ENCODE results near the gene DPH2. TPM values are rescaled to one million over a fixed set of nuclear protein-coding genes. Genes with fewer than 3 reads are reported as not detected.

DPH2 gene
- total and polyA plus RNA-seq, 2 of the 8 experiments (the other 6 are each of a cell fraction or from before 2014, with no cell fraction given): 64.9 to 92.1 TPM

- H4K5ac ChIP-seq (ENCODE audit: insufficient read length, low read depth, low read length): no peak overlapping the region
- CTCF ChIA-PET (ENCODE audit: partially characterized antibody): interaction anchor here (0.8 to 21.8 kb wide), 14 partner anchors 11 to 566 kb away, joined by 3 to 478 read pairs (median 3); partner anchors contain the start of gene ATP6V0B
- H3K18ac ChIP-seq (ENCODE audit: extremely low read depth, low read length): no peak overlapping the region
- no peak overlapping the region for H3K27ac ChIP-seq (ENCODE audit: low read depth, low read length)
- H3K27me3 ChIP-seq (replicated peaks in 1 of 4; ENCODE audit: control insufficient read depth in 3 of 4, extremely low read depth in 1 of 4, insufficient read depth in 3 of 4, low read length in 3 of 4): no peaks in the 10 kb centered on the region
- no peaks in the 10 kb centered on the region for H3K9me3 ChIP-seq (ENCODE audit: insufficient read depth in 2 of 2, low read depth in 1 of 2, low read length in 1 of 2)
- no peak overlapping the region for H4K8ac ChIP-seq (ENCODE audit: extremely low read depth, insufficient read depth, low read length)
- no peak overlapping the region for H3K4me2 ChIP-seq (ENCODE audit: insufficient read depth in 1 of 2, low read depth in 2 of 2, low read length in 2 of 2)
- H3K23ac ChIP-seq (ENCODE audit: insufficient read length): no peak overlapping the region
- POLR2A ChIA-PET (ENCODE audit: partially characterized antibody): interaction anchor here (0.7 to 13.6 kb wide), 8 partner anchors 9 to 76 kb away, joined by 3 to 189 read pairs (median 4); partner anchors contain the start of genes ATP6V0B, B4GALT2, DPH2 and IPO13
- H2BK120ac ChIP-seq (replicated peaks; ENCODE audit: low read depth, low read length): no peak overlapping the region
- no peak overlapping the region for H2BK20ac ChIP-seq (ENCODE audit: low read length)
- H4K91ac ChIP-seq (replicated peaks; ENCODE audit: insufficient read length, low read length): no peak overlapping the region
- peaks cover 3% of the 10 kb centered on the region for H3K79me1 ChIP-seq (ENCODE audit: low read depth, low read length)
- H2AK5ac ChIP-seq (ENCODE audit: low read depth, low read length): no peak overlapping the region
- H3K79me2 ChIP-seq (ENCODE audit: control insufficient read depth in 1 of 2, insufficient read depth in 2 of 2, low read length in 2 of 2): no peaks in the 10 kb centered on the region
- H3K36me3 ChIP-seq (ENCODE audit: control insufficient read depth in 2 of 4, insufficient read depth in 4 of 4, low read length in 3 of 4): peaks cover 0 to 15% (median 5%) of the 10 kb centered on the region in 4 experiments; a peak in 3 of 8 replicates
- H3K14ac ChIP-seq (ENCODE audit: insufficient read length): no peak overlapping the region
- FAIRE-seq (no peak), DNase-seq (ENCODE audit: low read depth in 1 of 2, low spot score in 2 of 2) (no peak)
- no peak overlapping the region for H3K9ac ChIP-seq (replicated peaks in 1 of 4; ENCODE audit: extremely low read depth in 1 of 4, low read depth in 3 of 4, low read length in 3 of 4)
- no peak overlapping the region for H2BK15ac ChIP-seq (ENCODE audit: low read length)
- H2BK5ac ChIP-seq (ENCODE audit: low read depth, low read length): no peak overlapping the region; the same call in 1 of the 2 replicates
- peaks cover 0 to 5% (median 2%) of the 10 kb centered on the region in 4 experiments; a peak in 5 of 7 replicates for H3K4me1 ChIP-seq (replicated peaks in 1 of 4; ENCODE audit: control insufficient read depth in 3 of 4, insufficient read depth in 4 of 4, low read length in 3 of 4)
- no peak overlapping the region for H3K4me3 ChIP-seq (ENCODE audit: extremely low read depth in 1 of 4, insufficient read depth in 2 of 4, low read depth in 3 of 4, low read length in 4 of 4)
- peaks cover 0 to 15% of the 10 kb centered on the region in 2 experiments for H4K20me1 ChIP-seq (replicated peaks in 1 of 2; ENCODE audit: control insufficient read depth in 1 of 2, insufficient read depth in 2 of 2, low read length in 2 of 2)
- WGBS, 2 experiments (ENCODE audit: extremely low coverage in 1 of 2, insufficient coverage in 1 of 2, insufficient read length in 1 of 2, insufficient replicate concordance in 2 of 2, low coverage in 1 of 2, low lambda C conversion rate in 2 of 2, missing lambda C conversion rate in 1 of 2): 91% methylated on average over 6 of the region's 6 CpGs; no CpG with 5 or more reads in 1 of the 2 experiments
- no peak overlapping the region for H3K56ac ChIP-seq (replicated peaks; ENCODE audit: insufficient read length, low read depth, low read length)
- H2AFZ ChIP-seq (ENCODE audit: low read length): no peak overlapping the region
- peaks cover 10% of the 10 kb centered on the region; the same call in 1 of the 2 replicates for H3K23me2 ChIP-seq (ENCODE audit: low read depth, low read length)
- H3K4ac ChIP-seq (replicated peaks; ENCODE audit: insufficient read length, low read depth, low read length): no peak overlapping the region
- H2BK12ac ChIP-seq (ENCODE audit: low read depth, low read length): no peak overlapping the region
- TF ChIP-seq ZNF274 (IDR thresholded peaks at IDR 0.05; ENCODE audit: borderline replicate concordance, extremely low read depth, low read length): no peak
- no peak for TF ChIP-seq KDM1A (IDR thresholded peaks at IDR 0.05; ENCODE audit: borderline replicate concordance, low read length)
- TF ChIP-seq TEAD4 (IDR thresholded peaks at IDR 0.05; ENCODE audit: low read depth, low read length): no peak
- no peak for TF ChIP-seq RNF2 (IDR thresholded peaks at IDR 0.05; ENCODE audit: borderline replicate concordance, low read depth, low read length, missing control alignments, poor library complexity, severe bottlenecking)
- no peak for TF ChIP-seq KDM4A (IDR thresholded peaks at IDR 0.05; ENCODE audit: low read depth, low read length, severe bottlenecking)
- no peak for TF ChIP-seq NANOG (IDR thresholded peaks at IDR 0.05; ENCODE audit: insufficient read depth, low read depth, low read length, poor library complexity, severe bottlenecking)
- TF ChIP-seq NRF1 (IDR thresholded peaks at IDR 0.05; ENCODE audit: low read depth, low read length): no peak
- TF ChIP-seq EP300 (IDR thresholded peaks at IDR 0.05; ENCODE audit: borderline replicate concordance in 1 of 2, low read depth in 2 of 2, low read length in 2 of 2): no peak
- TF ChIP-seq HDAC6 (IDR thresholded peaks at IDR 0.05; ENCODE audit: low read depth, low read length): no peak
- TF ChIP-seq SIN3A (conservative IDR thresholded peaks at IDR 0.05 in 1 of 2, IDR thresholded peaks at IDR 0.05 in 1 of 2; ENCODE audit: low read depth in 1 of 2, low read length in 2 of 2): no peak
- no peak for TF ChIP-seq CBX8 (IDR thresholded peaks at IDR 0.05; ENCODE audit: borderline replicate concordance, low read depth, low read length)
Observed at GRCh38 chr1:43987159-43987902, 17.5 kb downstream of the DPH2 start.

Measured in H1 (cell line).